GM19238 (cell line): ENCODE results near the gene SHANK2.
"Not testable (repeated sequence)": the region's sequence is repeated elsewhere in the genome, so short reads cannot be mapped to it uniquely, and the experiment has no call there.

Source experiments
- DNase-seq: peaks from one replicate; pipeline ENCODE4 v3.0.0; 2011; ENCODE audit warnings: low spot score; ENCODE audit not compliant: insufficient read length

Gene SHANK2

GRCh38 chr11:71245601-71246391 is 6.6 kb downstream of the SHANK2 start:
- DNase-seq, result no peak

- no peak for DNase-seq
Observed at GRCh38 chr11:71244116-71244810, 8.1 kb downstream of the SHANK2 start.

DNA sequence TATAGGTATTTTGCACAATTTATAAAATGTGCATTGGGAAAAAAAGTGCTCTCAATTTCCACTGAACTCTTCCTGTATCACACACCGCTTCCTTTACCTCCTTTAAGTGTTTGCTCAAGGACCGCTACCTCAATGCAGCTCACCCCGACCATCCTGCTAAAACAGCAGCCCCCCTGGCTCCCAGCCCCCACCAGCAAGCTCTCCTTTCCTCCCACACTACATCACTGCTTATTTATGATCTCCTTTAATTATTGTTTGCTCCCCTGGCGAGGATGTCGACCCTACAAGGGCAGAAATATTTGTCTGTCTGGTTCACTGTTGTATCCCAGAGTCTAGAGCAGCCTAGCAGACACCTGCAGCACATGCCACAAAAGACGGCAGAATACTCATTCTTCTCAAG is 10.0 kb downstream of the SHANK2 start:
- DNase-seq, result no peak

DNA sequence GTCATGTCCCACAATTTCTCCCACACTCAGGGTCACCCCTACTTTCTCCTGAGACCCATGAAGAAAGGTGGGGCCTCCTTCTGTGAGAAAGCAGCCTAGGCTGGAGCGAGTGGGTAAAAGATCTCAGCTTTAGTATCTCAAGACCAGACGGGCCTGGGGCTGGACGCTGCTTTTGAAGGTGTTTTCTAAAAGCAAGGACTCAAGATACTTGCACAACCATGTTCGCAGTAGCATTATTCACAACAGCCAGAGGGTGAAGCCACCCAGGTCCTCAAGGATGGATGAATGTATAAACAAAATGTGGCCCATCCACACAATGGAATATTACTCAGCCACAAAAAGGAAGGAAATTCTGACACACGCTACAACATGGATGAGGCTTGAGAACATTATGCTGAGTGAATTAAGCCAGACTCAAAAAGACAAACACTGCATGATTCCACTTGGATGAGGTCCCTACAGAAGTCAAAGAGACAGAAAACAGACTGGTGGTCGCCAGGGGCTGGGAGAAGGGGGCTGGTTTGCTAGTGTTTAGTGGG is 10.6 kb downstream of the SHANK2 start:
- DNase-seq, result no peak

DNA sequence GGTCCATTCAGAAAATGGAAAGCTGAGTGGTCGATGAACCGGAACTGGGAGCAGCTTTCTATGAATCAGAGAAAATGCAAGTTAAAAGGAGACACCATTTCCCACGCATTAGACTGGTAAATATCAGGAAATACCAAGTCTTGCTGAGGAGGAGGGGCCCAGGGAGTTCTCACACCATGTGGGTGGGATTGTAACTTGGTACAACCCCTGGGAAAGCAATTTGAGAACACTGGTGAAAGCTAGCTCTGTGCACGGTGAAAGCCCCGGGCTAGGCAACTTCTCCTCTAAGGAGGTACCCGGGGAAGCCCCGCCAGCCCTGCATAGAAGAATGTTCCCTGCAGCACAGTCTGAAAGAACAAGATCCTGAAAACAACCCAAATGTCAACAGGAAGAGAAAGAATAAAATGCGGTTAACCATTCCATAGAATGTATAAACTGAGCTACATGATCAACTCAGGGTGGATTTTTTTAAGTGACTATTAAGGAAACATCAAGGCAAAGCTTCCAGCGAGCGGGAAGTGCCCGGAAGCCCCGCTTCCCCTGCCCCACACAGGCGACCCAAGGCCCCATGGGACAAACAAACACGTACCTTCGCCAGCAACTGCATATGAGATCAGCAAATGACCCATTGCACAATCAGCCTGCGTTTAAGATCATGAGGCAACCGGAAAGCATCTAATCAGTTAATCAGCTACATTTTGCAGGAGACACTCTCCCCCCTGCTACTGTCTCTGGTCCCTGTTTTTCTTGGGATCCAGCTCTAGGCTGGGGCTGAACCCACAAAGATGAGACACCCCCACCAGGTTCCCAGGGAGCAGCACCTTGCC is 11.3 kb downstream of the SHANK2 start:
- no peak for DNase-seq

DNA sequence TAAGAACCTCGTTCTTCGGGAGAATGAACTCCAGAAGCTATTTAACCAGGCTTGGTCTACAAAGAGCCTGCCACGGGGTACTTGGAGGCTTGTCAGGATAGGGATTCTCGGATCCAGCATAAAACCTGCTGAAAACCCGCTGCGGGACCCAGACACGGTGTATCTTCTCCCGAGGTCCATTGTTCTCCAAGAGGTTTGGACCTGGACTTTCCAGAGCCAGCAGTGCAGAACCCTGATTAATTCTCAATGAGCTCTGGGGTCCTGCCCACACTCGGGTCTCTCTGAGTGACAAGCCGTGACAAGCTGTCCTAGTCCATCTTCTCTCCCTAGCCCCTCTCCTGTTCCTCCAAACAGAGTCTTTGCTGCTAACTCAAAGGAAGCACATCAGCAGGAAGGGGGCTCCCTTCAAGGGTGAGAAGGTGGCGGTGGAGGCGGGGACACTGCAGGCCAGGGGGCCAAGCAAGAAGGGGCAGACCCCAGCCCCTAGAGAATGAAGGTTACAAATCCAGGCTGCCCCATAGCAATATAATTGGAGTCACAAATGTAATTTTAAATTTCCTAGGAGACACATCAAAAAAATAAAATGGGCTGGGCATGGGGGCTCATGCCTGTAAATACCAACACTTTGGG is 12.2 kb downstream of the SHANK2 start:
- DNase-seq, result no peak

DNA sequence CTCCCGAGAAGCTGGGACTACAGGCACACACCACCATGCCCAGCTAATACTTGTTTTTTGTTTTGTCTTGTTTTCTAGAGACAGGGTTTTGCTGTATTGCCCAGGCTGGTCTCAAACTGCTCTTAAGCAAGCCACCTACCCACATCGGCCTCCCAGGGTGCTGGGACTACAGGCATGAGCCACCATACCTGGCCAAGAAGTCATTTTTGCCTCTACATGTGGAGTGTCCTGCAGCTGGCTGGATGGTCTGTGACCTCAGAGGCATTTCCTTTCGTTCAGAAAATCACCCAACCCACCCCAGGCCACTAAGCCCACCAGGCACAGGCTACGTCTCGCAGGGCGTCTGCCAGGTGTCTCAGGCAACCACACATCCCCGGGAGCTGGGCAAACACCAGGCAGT is 12.8 kb downstream of the SHANK2 start:
- no peak for DNase-seq

GRCh38 chr11:71238941-71239340 is 13.4 kb downstream of the SHANK2 start:
- DNase-seq, result no peak

DNA sequence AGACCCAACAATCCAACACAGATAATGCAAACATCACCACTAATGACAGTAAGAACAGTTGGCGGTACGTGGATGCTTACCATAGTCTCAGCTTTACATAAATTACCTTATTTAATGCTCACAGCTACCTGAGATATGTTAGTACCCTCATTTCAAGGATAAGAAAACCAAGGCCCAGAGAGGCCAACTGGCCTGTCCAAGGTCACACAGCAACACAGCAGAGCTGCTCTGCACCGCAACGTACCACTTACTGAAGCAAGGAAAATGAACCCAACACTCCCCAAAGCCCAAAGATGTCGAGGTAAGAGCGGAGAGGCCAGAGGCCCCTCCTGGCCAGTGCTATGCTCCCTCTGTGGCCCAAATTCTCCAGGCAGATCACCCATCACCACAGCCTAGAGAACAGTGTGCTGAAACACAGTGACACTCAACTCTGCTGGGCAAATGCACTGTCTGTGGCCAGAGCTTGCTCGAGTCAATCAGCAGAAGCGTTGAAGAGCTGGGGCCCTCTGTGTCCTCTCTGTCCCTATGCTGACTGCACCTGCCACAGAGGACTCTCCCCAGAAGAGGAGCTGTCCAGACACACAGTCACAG is 14.0 kb downstream of the SHANK2 start:
- DNase-seq, result no peak

GRCh38 chr11:71237853-71238252 is 14.5 kb downstream of the SHANK2 start:
- DNase-seq, result no peak

- no peak for DNase-seq
Observed at GRCh38 chr11:71236836-71237475, 15.4 kb downstream of the SHANK2 start.

DNA sequence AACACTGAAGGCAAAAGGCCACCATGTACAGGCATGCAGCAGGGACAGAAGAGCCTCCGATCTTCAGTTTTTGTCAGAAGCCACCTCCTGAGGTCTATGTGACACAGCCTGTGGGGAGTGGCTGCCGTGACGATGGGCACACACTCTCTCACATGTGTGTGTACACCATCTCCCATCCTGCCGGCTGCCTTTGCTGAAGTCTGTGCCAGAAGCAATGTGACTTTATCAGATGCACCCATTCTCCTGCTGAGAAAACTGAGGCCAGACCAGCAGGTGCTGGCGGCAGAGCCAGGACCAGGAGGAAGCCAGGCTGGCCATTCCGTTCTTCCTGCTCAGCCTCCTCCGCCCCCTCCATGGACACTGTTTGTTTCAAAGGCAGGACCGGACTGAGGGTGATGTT is 16.7 kb downstream of the SHANK2 start:
- no peak for DNase-seq

- not testable (repeated sequence) for DNase-seq
Observed at GRCh38 chr11:71233896-71234852, 18.2 kb downstream of the SHANK2 start.

DNA sequence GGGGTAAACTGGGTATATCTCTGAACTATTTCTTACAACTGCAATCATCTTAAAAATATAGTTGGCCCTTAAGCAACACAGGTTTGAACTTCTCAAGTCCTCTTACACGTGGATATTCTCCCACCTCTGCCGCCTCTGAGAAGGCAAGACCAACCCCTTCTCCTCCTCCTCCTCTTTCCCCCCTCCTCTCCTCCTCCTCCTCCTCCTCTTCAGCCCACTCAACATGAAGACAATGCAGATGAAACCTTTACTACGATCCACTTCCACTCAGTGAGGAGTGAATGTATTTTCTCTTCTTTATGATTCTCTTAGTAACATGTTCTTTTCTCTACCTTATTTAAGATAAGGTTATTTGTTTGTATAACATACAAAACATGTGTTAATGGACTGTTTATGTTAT is 20.0 kb downstream of the SHANK2 start:
- no peak for DNase-seq

- no peak for DNase-seq
Observed at GRCh38 chr11:71228961-71229360, 23.4 kb downstream of the SHANK2 start.

DNA sequence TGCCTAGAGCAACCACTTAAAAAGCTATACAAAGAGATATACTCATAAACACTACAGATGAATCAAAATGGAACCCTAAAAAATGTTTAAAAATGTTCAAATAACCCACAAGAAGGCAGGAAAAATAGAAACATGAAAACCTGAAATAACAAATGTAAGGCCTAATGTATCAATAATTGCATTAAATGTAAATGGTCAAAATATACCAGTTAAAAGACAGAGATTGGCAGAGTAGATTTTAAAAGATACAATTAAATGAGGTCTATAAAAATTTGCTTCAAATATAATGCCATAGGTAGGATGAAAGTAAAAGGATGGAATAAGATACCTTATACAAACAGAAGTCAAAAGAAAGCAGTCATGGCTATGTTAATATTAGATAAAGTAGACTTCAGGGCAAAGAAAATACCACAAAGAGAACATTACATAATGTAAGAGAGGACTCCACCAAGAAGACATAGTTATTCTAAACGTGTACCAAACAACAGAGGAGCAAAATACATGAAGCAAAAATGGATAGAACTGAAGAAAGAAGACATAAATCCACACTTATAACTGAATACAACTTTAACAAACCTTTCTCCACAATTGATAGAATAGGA is 25.2 kb downstream of the SHANK2 start:
- no peak for DNase-seq

GRCh38 chr11:71223671-71224660 is 28.4 kb downstream of the SHANK2 start:
- DNase-seq, result no peak

GRCh38 chr11:71223081-71223405 is 29.3 kb downstream of the SHANK2 start:
- no peak for DNase-seq
